Measurements from ENCODE around the gene COX6B2. TPM values are rescaled to one million over a fixed set of nuclear protein-coding genes. Genes with fewer than 3 reads are reported as not detected.

The COX6B2 gene
- total and polyA plus RNA-seq, 12 donors = not detected

DNA sequence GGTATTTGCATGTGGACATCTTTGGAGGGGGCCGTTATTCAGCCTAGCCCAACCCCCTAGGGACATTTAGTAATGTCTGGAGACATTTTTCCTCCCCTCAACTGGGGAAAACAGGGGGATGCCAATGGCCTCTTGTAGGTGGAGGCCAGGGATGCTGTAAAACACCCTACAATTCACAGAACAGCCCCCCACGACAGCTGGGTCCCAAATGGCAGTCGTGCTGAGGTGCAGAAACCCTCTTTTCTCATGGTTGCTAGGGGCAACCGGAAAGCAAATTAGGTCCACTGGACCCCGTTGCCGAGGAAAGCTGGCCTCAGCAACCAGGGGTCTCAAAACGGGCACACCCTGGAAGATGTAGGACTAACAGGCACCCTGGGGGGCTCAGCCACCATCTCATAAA is 44.0 kb downstream of the COX6B2 start:
- TF ChIP-seq, protein P1, sequence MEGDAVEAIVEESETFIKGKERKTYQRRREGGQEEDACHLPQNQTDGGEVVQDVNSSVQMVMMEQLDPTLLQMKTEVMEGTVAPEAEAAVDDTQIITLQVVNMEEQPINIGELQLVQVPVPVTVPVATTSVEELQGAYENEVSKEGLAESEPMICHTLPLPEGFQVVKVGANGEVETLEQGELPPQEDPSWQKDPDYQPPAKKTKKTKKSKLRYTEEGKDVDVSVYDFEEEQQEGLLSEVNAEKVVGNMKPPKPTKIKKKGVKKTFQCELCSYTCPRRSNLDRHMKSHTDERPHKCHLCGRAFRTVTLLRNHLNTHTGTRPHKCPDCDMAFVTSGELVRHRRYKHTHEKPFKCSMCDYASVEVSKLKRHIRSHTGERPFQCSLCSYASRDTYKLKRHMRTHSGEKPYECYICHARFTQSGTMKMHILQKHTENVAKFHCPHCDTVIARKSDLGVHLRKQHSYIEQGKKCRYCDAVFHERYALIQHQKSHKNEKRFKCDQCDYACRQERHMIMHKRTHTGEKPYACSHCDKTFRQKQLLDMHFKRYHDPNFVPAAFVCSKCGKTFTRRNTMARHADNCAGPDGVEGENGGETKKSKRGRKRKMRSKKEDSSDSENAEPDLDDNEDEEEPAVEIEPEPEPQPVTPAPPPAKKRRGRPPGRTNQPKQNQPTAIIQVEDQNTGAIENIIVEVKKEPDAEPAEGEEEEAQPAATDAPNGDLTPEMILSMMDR (IDR thresholded peaks at IDR 0.05) = no peak
- H3K36me3 ChIP-seq = peaks cover 0 to 35% (median 0%) of the 10 kb centered on the region in 9 donors
- no peak for DNase-seq
- ATAC-seq = no peak
- H3K4me1 ChIP-seq = no peaks in the 10 kb centered on the region
- intact Hi-C loops (cut with DNase I) = no loop called here
- H3K9me3 ChIP-seq = peaks cover 0 to 6% (median 0%) of the 10 kb centered on the region in 11 donors
- H3K27ac ChIP-seq = no peak overlapping the region
- no peak overlapping the region for H3K4me3 ChIP-seq
- WGBS, 2 donors = 74 to 84% methylated on average over 7 of the region's 7 CpGs
- no peaks in the 10 kb centered on the region for H3K27me3 ChIP-seq

DNA sequence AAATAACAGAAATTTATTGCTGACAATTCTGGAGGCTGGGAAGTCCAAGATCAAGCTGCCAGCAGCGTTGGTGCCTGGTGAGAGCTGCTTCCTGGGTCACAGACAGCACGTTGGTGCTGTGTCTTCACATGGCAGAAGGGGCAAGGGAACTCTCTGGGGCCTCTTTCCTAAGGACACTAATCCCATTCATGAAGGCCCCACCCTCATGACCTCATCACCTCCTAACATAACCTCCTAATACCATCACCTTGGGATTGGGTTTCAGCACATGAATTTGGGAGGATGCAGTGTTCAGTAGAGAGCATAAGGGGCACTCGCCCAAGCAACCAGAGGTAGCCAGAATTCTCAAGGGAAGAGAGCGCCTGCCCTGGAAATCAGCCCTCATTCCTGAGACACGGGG is 45.1 kb downstream of the COX6B2 start:
- intact Hi-C loops (cut with DNase I) = loop anchor here in 4 of 10 donors (5.0 to 10.0 kb wide), 3 partner anchors 63 to 105 kb away; partner anchors contain the start of genes RPL28 (in 2 of the 4), TMEM238 (in 2 of the 4) and IL11 (in 1 of the 4)

DNA sequence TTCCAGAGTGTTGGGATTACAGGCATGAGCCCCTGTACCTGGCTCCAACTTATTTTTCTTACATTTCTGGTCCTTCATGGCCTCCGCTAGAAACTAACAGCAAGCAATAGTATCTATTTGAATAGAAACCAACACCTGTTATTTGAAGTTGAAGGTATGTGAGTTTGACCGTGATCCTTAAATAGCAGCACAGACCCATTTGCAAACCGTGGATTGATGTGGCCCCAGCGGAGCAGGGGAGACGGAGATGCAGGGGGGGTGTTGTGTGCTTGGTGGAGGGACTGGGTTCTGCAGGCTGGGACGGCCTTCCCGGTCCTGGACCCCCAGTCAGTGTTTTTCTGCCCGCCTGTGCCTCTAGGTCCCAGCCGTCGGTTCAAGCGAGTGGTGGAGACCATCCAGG is 46.2 kb downstream of the COX6B2 start:
- H3K36me3 ChIP-seq = peaks cover 0 to 44% (median 0%) of the 10 kb centered on the region in 9 donors
- 96 to 97% methylated on average over 11 of the region's 11 CpGs for WGBS, 2 donors

More for the DNA sequence above, 45.1 kb downstream of the COX6B2 start:
- H3K36me3 ChIP-seq = peaks cover 0 to 35% (median 0%) of the 10 kb centered on the region in 9 donors
- no peaks in the 10 kb centered on the region for H3K27me3 ChIP-seq
- TF ChIP-seq, protein P1 (IDR thresholded peaks at IDR 0.05) = no peak
- peaks cover 0 to 6% (median 0%) of the 10 kb centered on the region in 11 donors for H3K9me3 ChIP-seq
- no peak for DNase-seq
- no peaks in the 10 kb centered on the region for H3K4me1 ChIP-seq
- H3K27ac ChIP-seq = no peak overlapping the region
- WGBS, 2 donors = 90 to 92% methylated on average over 5 of the region's 5 CpGs
- no peak for ATAC-seq
- no peak overlapping the region for H3K4me3 ChIP-seq

DNA sequence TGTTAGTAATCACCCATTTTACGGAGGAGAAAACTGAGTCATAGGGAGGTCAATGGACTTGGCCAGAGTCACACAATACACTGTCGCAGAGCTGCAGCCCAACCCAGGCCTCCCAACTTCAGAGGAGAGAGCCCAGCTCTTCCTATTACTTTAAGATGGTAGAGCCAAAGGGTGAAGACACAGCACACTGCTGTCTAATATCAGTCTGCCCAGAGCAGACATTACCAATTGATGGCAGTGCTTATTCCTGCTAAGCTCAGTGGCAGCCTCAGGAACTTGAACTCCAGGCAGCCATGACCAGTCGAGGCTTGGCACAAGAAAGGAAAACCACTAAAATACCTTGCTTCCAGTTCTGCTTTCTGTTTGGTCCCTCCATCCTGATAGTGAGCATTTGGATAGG is 47.8 kb downstream of the COX6B2 start:
- Histone ChIP-seq H3K27me3 (no peaks in the 10 kb centered on the region), H3K4me3 (no peak overlapping the region), H3K9me3 (peaks cover 0 to 6% (median 0%) of the 10 kb centered on the region in 11 donors), H3K36me3 (peaks cover 0 to 52% (median 0%) of the 10 kb centered on the region in 9 donors), H3K4me1 (peaks cover 0 to 4% (median 0%) of the 10 kb centered on the region in 9 donors), H3K27ac (no peak overlapping the region)
- WGBS, 2 donors = 83 to 90% methylated on average over 3 of the region's 3 CpGs
- TF ChIP-seq, protein P1 (IDR thresholded peaks at IDR 0.05) = no peak
- DNase-seq = no peak
- no peak for ATAC-seq
- intact Hi-C loops (cut with DNase I) = loop anchor here in 4 of 10 donors (5.0 to 10.0 kb wide), 3 partner anchors 66 to 108 kb away; partner anchors contain the start of genes RPL28 (in 2 of the 4), TMEM238 (in 2 of the 4) and IL11 (in 1 of the 4)

More for the DNA sequence above, 46.2 kb downstream of the COX6B2 start:
- Histone ChIP-seq H3K4me1 (no peaks in the 10 kb centered on the region), H3K4me3 (no peak overlapping the region), H3K27me3 (no peaks in the 10 kb centered on the region), H3K27ac (no peak overlapping the region), H3K9me3 (peaks cover 0 to 6% (median 0%) of the 10 kb centered on the region in 11 donors)
- TF ChIP-seq, protein P1 (IDR thresholded peaks at IDR 0.05) = no peak
- intact Hi-C loops (cut with DNase I) = loop anchor here in 4 of 10 donors (5.0 to 10.0 kb wide), 3 partner anchors 64 to 107 kb away; partner anchors contain the start of genes RPL28 (in 2 of the 4), TMEM238 (in 2 of the 4) and IL11 (in 1 of the 4)
- DNase-seq = no peak
- no peak for ATAC-seq
